HCT116 (cell line): Measurements from ENCODE around the gene COQ8B.

Experiments used
- CTCF ChIP-seq, 3 experiments: fragments of 200-600 bp in 1 of 3; sonication (generic) in 1 of 3; IDR thresholded peaks in 2 of 3; conservative IDR thresholded peaks in 1 of 3; 2 replicates each; pipeline ENCODE4 v1.5.1; 2012 to 2017; ENCODE audit warnings: low read depth in 2 of 3, low read length in 2 of 3, antibody characterized with exemption in 1 of 3, borderline replicate concordance in 1 of 3, control low read depth in 1 of 3, mild to moderate bottlenecking in 1 of 3, mixed read lengths in 1 of 3, mixed run types in 1 of 3, moderate library complexity in 1 of 3; ENCODE audit not compliant: insufficient read depth in 1 of 3
- JUND ChIP-seq: IDR thresholded peaks from 2 replicates; pipeline ENCODE4 v1.6.1; 2012
- POLR2A ChIP-seq: IDR thresholded peaks from 2 replicates; pipeline ENCODE4 v1.7.0; 2011; ENCODE audit warnings: borderline replicate concordance; ENCODE audit not compliant: insufficient read depth, insufficient read length; ENCODE audit errors: extremely low read depth
- POLR2AphosphoS5 ChIP-seq: IDR thresholded peaks from 2 replicates; pipeline ENCODE4 v1.6.1; 2011; ENCODE audit warnings: mild to moderate bottlenecking, low read depth, low read length, moderate library complexity
- REST ChIP-seq: IDR thresholded peaks from 2 replicates; pipeline ENCODE4 v1.6.1; 2012; ENCODE audit warnings: low read depth
- SP1 ChIP-seq: IDR thresholded peaks from 2 replicates; pipeline ENCODE4 v1.6.1; 2012; ENCODE audit warnings: low read depth
- SRF ChIP-seq: IDR thresholded peaks from 2 replicates; pipeline ENCODE4 v1.6.1; 2012; ENCODE audit warnings: low read depth
- ZBTB33 ChIP-seq: IDR thresholded peaks from 2 replicates; pipeline ENCODE4 v1.6.1; 2011; ENCODE audit warnings: mild to moderate bottlenecking, low read length, moderate library complexity; ENCODE audit not compliant: insufficient replicate concordance; ENCODE audit errors: extremely low read depth

GRCh38 chr19:40682431-40682964 lies 34.2 kb downstream of the COQ8B start:
- TF ChIP-seq POLR2AphosphoS5 (no peak), CTCF (IDR thresholded peaks at IDR 0.05 in 2 of 3, conservative IDR thresholded peaks at IDR 0.05 in 1 of 3; ENCODE audit: borderline replicate concordance in 1 of 3, insufficient read depth in 1 of 3, low read depth in 2 of 3, low read length in 2 of 3) (no peak), POLR2A (no peak), SRF (no peak), REST (no peak), ZBTB33 (no peak), SP1 (no peak), JUND (no peak)
